Activated CD8-positive, alpha-beta memory T cell treated with anti-CD3 and anti-CD28 coated beads for 36 hours (primary cell): ENCODE results near the gene VEGFC. TPM values are rescaled to one million over a fixed set of nuclear protein-coding genes. Genes with fewer than 3 reads are reported as not detected.

Experiments
- CTCF ChIA-PET: fragments of 350-600 bp; sonication (Branson Sonifier 250); formaldehyde crosslinking; loops from one replicate; lab custom pipeline; 2021; ENCODE audit warnings: antibody characterized with exemption; lab: Charles Lee
- POLR2A ChIA-PET: fragments of 350-600 bp; sonication (Branson Sonifier 250); formaldehyde crosslinking; loops from one replicate; lab custom pipeline; 2021; ENCODE audit warnings: antibody characterized with exemption; lab: Charles Lee
- total RNA-seq, 2 experiments: library from RNA; stranded (reverse); gene quantifications; one replicate each; pipeline ENCODE4 v1.2.3, GENCODE V29; 2021

VEGFC gene
- total RNA-seq, 2 experiments from 2014 or later, result not detected

GRCh38 chr4:176641237-176641636 is 151.5 kb downstream of the VEGFC start:
- ChIA-PET CTCF (no interaction called here), POLR2A (no interaction called here)

- POLR2A ChIA-PET, result no interaction called here
- CTCF ChIA-PET, result no interaction called here
Observed at GRCh38 chr4:176638992-176639391, 153.7 kb downstream of the VEGFC start.

DNA sequence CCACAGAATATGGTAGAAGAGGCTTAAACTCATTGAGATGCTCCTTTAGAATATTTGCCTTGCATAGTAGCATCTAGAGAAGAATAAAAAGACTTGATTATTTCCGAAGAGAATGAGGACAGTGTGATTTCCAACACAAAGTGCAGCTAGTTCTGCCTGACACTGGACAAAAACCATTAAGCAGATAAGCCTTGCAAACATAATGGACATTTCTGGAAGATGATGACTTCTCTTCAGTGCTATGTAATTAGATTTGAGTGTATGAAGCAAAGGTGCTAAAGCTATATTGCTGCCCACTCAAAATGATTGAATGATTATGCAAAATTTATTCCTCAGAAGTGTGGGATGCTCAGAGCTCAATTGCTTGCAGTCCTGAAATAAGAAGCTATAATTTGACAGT is 156.4 kb downstream of the VEGFC start:
- ChIA-PET POLR2A (no interaction called here), CTCF (no interaction called here)

GRCh38 chr4:176635372-176636261 is 157.1 kb downstream of the VEGFC start:
- ChIA-PET POLR2A (no interaction called here), CTCF (no interaction called here)
